Measurements from ENCODE around the gene ETV6.

Gene ETV6

DNA sequence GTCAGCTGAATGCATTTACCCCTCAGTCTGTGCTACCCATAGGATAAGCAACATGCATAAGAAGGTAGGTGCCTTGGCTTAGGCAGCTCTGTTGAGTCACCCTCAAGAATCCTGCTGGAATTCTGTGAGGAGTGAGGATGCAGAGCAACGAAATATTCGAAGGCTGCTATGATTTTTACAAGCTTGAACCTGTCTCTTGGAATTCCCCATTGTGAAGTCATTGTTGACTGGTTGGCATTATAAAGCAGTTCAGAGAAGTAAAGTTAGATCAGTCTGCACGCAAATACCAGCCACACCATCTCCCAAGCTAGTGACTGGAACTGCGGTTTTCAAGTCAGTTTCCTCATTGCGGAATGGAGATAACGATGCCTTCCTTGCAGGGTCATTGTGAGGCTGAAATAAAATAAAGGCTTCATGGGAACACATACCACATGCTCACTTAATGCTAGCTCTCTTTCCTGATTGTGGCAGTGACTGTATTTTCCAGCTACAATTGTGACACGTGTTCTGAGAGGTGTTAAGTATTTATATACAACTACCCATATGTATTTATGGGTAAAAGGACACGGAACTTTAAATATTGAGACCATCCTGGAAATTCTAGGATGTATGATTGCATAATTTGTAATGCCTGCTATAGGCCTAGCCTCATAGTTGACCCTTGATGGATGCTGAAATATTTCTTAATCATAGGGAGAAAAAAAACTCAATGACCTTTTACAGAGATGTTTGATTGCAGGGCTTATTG lies 96.7 kb downstream of the ETV6 start:
- DNase-seq = no peak

DNA sequence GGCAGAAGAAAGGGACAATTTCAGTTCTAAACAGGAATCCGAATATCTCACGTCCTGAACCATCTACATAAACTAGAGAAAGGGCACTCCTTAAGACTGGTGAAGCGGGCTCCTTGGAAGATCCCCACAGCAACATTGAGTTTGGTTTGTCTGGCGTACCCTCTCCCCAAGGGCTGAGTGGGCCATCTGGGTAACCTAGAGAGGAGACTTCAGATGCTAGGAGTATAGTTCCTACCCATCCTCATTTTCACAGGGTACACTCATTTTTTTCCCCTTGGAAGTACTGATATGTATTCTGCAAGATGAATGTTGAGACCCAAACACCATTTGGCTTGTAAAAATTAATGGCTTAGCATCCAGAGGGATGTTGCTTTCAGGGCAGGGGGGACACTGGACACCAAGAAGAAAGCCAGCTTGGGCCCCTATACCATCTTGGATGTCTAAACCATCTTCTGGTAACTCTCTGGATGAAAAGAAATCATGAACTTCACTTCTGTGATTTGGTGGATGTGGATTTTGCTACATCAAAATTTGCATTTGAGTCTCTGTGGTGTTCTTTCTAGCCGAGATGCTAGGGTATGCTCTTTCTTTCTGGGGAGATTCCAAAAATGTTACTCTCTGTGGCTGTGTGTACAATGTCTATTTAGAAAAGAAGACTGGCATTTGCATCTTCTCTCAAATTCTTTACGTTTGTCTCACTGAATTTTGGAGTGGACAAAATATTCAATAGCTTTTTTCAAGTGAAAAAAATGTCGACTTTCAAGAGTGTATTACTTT lies 97.7 kb downstream of the ETV6 start:
- DNase-seq = no peak

DNA sequence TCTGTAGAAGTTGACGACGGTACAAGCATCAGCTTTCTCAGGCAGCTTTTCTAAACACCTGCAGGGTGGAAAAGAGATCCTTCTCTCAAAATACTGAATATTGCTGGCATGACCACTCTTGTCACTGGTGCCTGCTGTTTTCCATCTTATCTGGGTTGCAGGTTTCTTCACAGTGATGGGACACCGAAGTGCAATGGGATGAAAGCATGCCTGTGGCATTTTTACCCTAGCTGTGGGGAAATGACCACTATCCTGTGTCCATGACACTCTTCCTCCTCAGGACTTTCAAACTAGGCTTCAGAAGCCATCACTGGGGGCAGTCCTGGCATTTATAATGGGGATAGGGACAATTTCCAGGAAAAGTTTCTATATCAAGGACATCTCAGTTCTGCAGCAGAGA lies 98.5 kb downstream of the ETV6 start:
- DNase-seq = no peak

DNA sequence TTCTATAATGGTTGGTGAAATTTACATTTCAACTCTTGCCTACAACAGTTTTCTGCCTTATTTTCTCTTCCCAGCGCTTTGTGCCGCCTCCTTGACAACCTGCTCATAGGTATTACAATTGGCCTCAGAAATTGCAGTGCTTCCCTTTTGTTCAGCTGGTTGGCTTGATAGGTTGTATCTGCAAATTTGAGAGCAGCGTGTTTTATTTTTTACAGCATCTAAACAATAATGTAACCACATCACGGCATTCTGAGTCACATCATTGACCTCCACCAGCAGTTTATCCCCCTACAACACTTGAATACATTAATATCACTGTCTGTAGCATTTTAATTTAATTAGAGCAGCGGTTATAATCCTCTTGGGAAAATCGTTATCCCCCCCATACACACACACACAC lies 99.4 kb downstream of the ETV6 start:
- DNase-seq = no peak

DNA sequence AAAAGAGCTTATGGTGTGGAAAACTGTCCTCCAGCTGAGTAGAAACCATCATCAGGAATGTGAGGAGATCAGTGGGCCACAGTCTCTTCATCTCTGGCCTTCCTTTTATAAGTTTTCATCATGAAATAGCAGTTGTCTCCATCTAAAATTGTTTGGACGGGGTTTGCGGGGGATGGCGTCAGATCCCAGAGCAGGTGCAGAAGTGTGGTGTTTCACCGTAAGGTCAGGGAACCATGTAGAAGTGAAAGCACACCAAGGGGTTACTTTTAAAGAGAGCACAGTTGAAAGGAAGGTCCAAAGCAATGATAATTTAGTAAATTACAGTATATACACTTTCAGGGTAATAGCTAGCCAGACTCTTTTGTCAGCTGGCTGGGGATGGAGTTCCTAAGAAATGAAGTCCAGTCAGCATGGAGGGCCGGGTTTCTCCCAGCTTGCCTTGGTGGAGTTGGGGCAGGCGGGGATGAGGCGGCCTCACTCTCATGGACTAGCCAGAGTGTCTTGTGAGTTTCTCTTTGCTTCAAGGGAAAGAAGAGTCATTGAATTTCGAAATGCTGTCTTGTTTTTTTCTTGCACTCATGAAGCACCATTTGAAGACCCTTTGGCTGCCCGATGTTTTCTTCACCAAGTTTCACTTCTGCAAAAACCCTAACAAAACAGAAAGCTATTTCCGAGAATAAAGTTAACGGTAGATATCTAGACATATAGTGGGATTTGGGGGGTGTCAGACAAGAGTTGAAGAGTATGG lies 100.6 kb downstream of the ETV6 start:
- DNase-seq = no peak

DNA sequence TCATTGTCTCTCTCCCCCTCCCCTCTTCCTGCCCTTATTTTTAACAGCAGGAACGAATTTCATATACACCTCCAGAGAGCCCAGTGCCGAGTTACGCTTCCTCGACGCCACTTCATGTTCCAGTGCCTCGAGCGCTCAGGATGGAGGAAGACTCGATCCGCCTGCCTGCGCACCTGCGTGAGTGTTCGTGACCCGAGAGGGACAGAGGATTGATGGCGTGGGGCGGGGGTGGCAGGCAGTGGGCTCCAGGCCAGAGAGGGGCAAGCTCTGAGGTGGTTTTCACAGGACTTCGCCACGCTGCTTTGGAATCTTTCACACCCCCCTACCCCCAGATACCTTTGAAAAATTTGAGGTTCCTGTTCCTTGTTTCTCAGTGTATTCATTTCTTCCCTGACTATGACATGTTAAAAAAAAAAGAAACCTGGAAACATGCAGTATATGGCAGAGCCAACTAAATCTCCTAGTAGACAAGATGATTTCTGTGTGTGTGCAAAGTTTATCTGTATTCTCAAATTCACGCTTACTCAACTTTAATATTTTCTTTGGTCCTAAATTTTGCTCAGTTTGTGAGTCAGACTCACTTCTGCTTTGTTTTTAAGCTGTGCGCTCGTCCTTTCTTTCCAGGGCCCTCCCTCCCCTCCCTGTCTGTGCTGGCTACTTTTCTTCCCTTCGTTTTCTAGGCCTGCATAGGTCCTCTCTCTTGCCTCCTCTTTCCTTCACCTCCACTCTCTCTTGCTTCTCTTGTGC lies 103.1 kb downstream of the ETV6 start:
- no peak for DNase-seq

DNA sequence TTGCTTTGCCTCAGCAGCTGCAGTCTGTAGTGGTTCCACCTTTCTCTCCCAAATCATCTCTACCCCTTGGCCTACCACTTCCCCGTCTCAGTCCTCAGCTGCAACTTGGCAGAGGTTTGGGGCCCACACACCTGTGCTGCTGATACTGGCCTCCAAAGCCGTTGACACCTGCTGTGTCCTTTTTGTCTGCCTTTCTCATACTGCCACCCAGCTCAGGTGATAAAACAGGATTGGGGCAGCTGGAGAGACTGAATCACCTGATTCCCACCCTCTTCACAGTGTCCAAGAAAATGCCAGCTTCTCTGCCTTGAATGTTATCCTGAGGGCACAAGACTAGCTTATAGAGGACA lies 103.7 kb downstream of the ETV6 start:
- no peak for DNase-seq

DNA sequence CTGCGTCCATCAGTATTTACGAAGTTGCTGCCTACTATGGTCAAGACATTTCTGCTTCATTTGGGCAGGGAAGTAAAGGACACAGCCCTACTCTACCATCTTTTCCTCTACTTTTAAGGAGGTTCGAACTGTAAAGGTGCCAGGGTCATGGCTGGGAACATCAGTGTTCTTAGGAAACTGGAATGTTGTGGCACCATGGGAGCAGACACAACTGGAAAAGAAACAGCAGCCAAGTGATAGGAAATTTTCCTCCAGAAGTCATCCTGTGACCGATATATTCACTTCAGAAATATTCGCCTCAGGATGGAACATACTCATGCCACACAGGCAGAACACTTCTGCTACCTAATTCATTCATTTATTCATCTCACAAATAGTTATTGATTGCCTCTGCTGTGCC lies 104.4 kb downstream of the ETV6 start:
- no peak for DNase-seq

DNA sequence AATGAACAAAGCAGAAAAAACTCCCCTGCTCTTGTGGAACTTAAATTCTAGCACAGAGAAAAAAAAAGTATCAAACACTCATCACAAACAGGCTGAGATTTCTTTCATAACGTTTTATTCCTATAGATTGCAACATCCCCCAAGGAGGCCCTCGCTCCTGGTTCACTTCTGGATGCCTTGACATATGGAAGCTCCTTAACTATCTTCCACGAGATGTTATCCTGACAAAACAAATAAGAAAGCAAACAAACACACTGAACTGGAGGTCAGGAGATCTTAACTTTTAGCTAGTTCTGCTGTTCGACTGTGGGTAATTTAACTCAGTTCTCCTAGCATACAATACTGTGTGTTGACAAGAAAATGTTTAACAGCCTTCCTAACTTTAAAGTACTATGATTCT lies 104.8 kb downstream of the ETV6 start:
- DNase-seq = no peak

DNA sequence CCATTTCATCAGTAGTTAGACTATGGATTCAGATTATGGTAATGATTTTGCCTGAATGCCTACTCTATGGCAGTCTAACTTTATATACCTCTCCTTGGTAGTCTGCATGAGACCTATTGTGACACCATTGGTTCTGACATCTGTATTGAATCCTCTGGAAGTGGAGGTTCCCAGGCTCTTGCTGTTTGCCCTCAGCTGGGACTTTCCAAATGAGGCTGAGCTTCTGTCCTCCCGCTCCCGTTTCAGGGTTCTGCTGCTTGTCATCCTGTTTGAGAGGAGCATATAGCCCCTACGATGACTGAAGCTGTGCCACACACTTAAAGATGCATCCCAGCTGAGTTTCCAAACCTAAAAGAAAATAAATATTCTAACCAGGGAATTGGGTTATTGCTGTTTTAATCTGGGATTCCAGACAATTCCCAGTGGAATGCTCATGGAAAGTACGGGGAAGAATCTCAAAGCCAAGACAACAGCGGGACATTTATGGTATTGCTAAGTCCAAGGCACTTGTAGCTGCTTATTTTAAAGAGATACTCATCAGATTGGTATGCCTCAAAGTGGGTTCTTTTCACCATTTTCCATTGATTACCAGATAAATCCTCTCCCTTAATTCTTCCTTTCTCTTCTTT lies 105.9 kb downstream of the ETV6 start:
- DNase-seq = no peak

DNA sequence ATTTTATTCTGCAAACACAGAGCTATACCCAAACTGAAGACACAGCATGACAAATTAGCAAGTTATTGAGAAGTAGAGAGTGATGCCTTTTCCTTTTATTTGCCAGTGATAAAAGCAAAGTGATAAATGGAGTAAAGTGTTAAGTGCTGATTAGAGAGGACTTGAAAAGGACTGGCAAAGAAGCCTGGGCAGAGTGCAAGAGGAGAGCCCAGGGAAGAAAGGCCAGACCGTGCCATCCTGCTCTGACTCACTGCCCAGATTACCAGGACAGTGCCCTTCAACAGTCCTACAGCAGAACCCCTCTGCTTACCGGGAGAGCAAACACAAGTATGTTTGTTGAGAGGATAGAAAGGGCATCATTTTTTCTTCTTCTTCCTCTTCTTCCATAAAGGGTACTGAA lies 106.5 kb downstream of the ETV6 start:
- no peak for DNase-seq

DNA sequence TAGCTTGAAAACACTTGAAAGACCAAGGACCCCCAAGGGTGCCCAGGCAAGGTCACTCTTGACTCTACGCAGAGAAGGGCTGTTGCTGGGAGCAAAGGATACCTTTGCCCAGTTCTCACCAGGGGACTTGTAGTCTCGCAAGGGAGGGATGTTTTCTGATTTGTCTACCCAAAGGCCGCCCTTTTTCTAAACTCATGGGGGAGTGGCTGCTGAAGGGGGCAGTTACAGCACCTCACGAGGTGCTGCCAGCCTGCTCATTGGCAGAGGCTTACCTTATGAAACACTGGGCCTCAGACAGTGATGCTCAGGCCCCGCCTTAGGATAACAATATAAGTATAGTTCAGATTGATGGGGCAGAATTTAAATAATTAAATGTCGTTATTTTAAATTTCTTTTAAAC lies 107.0 kb downstream of the ETV6 start:
- DNase-seq = no peak

DNA sequence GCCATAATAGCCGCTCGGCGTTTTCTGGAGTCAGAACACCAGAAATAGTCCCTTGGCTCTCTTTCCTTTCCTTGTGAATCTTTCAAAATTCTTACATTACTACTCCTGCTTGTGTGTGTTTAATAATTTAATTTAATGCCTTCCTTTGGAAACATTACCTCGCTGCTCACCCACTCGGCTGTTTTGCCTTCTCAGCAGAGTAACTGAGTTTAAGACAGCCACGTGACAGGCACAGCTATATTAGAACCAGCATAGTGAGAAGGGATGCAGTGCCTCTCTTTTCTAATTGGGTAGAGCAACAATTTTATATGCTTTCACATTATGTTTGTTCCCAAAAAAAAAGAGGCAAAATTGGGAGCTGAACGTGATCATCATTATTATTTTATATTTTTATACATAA lies 107.6 kb downstream of the ETV6 start:
- DNase-seq = no peak

DNA sequence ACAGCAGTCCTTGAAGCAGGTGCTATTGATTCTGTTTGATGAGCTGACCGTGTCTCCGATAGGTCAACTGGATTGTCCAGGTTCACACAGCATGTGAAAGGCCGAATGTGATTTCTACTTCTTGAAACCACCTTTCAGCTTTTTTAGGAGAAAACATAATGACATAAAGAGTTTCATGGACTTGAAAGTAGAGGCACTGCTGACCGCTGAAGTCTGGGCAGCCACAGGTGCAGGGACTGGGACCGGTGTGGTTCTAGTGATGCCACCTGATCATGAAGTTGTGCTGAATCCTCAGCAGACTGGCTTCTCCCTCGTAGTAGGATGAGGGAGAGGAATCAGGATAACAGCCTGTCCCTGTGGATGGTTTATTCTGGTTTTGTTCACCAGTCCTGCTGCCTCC lies 108.1 kb downstream of the ETV6 start:
- no peak for DNase-seq

DNA sequence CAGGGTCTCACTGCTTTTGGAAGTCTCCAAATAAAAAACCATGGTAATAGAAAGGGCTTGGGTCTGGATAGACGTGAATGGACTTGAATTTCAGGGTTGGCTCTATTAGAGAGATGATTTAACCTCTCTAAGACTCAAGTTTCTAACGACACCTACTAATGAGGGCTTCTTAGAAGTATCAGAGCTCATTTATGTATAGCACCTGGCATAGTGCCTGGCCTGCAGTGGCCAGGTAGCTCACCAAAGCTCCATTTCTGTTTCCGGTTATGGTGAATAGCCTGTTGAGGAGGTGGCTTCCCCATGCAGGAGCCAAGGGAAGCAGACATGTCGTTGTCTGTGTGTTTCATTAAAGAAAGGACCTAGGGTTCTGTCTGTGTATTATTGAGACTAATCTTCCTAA lies 108.6 kb downstream of the ETV6 start:
- no peak for DNase-seq

DNA sequence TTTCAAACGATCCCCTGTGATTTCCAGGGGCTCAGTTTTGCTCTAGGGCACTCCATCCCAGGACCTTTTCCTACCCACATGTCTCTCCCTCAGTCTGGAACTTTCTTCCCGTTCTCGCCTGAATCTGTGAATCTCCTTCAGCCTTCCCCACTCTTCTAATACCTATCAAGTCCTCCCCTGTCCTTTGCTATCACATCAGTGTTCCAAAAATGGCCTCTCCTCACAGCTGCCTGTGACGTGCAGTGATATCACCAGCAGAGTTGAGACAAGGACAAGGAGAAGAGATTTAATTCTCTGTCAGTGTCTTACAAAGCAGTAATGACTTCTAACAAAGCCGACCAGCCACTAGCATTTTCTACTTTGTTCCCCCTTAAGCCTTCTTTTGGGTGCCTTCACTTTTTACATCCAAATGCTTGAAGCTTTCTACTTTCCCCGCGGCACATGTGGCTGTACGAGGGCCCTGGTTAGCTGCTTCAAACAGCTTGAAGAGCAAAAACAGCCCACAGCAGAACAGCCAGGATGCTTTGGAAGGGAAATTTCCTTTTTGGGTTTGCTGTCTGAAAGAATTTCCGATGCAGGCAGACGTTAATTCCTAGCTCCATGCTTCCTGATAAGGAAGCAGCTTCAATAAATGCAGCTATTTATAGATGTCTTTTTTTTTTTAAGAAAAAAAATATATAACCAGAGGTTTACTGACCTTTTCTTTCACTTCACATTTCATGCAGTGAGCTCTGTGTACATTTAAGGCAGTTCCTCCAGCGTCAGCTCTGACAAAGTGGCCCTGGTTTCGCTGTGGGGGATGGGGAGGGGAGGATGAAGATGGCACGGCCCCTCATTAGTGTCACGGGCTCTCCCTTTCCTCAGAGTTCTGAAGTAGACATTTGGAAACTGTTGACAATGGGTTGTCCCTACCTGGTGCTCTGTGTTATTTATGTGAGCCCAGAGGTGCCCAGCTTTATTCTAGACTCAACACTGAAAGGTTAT lies 109.3 kb downstream of the ETV6 start:
- no peak for DNase-seq

DNA sequence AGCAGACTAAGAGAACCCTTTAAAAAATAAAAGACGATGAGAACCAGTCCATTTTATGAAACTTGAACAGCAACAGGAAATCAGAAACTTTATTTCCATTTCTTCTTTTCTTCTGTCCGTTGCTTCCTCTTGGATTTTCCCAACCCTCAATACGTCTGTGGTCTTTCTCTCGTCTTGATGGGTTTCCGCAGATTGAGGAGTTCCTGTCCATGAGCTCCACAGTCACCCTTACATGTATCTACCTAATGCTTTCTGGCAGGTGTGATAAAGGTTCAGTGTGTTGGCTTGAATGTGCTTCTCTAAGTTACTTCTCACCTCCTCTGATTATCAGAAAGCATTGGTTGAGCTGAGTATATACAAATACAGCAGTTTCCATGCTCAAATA lies 110.0 kb downstream of the ETV6 start:
- no peak for DNase-seq

DNA sequence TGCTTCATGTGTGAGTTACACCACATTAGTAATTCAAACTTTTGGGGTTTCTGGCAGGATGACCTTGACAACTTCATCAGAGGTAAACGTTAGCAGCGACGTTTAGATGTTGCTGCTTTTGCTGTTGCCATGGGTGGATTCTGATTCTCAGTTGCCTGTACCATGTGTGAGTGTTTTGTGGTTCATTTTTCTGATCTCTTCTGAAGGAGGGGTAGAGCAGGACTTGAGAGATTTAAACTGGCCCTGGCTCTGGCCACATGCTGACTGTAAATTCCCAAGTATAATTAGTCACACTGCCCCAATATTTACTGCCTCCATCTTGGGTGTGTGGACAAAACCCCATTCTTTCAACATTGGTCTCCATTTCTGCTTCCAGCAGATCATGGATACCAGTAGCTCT lies 110.4 kb downstream of the ETV6 start:
- no peak for DNase-seq

DNA sequence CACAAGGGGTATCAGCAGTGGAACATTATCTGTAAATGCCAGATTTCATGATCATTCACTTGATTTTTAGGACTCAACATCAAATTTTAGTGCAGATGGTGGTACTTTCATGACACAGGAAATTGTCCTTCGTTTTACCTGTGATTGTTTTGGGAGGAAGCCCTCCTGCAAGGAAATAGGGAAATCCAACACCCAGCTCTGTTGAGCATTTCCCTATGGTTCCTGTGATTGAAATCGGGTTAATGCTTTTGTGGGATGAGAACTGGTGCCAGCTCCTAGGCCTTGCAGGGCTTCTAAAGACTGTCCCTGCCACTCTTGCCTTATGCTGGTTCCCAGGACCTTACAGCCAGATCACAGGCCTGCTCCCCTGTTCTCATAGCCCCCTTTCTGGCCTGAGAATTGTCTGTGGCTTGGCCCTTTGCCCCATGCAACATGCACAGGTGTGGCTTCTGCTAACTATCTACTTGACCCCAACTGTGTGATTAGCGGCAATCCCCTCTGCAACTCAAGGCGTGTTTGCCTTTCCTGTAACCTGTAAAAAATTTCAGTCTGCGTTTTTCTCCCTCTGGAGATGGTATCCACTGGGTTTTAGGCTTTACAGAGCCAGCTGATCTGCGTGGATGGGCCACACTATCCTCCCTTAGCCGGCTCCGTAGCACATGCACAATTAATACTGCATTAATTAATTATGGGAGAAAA lies 112.5 kb downstream of the ETV6 start:
- no peak for DNase-seq

DNA sequence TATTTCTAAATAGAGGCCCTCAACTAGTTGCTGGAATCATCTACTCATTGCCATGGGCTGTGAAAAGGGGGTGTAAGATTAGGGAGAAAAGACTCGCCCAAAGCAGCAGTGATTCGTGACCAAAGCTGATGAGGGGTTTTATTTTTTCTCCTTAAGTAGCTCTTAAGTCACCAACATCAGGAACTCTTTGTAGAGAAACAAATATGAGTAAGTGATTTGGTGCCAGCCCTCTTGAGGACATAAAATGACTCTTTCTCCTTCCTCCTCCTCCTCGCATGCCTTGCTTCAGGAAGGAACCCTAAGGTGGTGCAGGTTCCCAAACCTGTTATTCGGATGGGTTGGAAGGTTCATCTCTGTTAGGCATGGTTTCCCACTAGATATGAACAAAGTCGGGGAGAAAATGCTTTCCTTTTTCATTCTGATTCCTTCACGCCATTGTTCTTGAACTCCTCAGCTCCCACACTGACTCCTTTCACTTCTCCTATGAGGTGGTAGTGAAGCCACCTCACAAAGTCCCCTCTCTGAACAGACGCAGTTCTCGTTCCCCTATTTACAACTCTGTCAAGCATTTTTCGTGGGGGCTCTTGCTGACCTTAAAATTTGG lies 113.4 kb downstream of the ETV6 start:
- no peak for DNase-seq
